ENCODE data around the gene FKBP2.
"Not testable (repeated sequence)": the region's sequence is repeated elsewhere in the genome, so short reads cannot be mapped to it uniquely, and the experiment has no call there.

The FKBP2 gene

GRCh38 chr11:64241491-64242374 lies 838 bp downstream of the FKBP2 start:
- WGBS, 2 experiments: 1% methylated on average over 63 of the region's 63 CpGs

GRCh38 chr11:64243236-64243854 lies 2.5 kb downstream of the FKBP2 start:
- H3K4me3 ChIP-seq (ENCODE audit: insufficient read depth, low read depth, low read length): no peak overlapping the region
- 91 to 93% methylated on average over 8 of the region's 8 CpGs for WGBS, 2 experiments
- H3K36me3 ChIP-seq (ENCODE audit: control insufficient read depth, insufficient read depth, low read length): peaks cover 5% of the 10 kb centered on the region
- peaks cover 7% of the 10 kb centered on the region for H3K27me3 ChIP-seq (ENCODE audit: control insufficient read depth, insufficient read depth, low read length, poor library complexity, severe bottlenecking)
- H3K27ac ChIP-seq (ENCODE audit: insufficient read depth, low read depth, low read length, poor library complexity, severe bottlenecking): no peak overlapping the region
- no peaks in the 10 kb centered on the region for H3K9me3 ChIP-seq (ENCODE audit: control insufficient read depth, low read length)
- peaks cover 28% of the 10 kb centered on the region for H3K4me1 ChIP-seq (ENCODE audit: control insufficient read depth, insufficient read depth, low read length)

More at GRCh38 chr11:64241491-64242374, 838 bp downstream of the FKBP2 start:
- peak overlapping the region; percentile 88 for H3K4me3 ChIP-seq (ENCODE audit: insufficient read depth, low read depth, low read length)
- H3K4me1 ChIP-seq (ENCODE audit: control insufficient read depth, insufficient read depth, low read length): peaks cover 22% of the 10 kb centered on the region
- H3K36me3 ChIP-seq (ENCODE audit: control insufficient read depth, insufficient read depth, low read length): peaks cover 5% of the 10 kb centered on the region
- no peaks in the 10 kb centered on the region for H3K27me3 ChIP-seq (ENCODE audit: control insufficient read depth, insufficient read depth, low read length, poor library complexity, severe bottlenecking)
- peak overlapping the region; percentile 66 for H3K27ac ChIP-seq (ENCODE audit: insufficient read depth, low read depth, low read length, poor library complexity, severe bottlenecking)
- no peaks in the 10 kb centered on the region for H3K9me3 ChIP-seq (ENCODE audit: control insufficient read depth, low read length)

- H3K27ac ChIP-seq (ENCODE audit: insufficient read depth, low read depth, low read length, poor library complexity, severe bottlenecking): no peak overlapping the region
- H3K4me1 ChIP-seq (ENCODE audit: control insufficient read depth, insufficient read depth, low read length): peaks cover 28% of the 10 kb centered on the region
- 72 to 81% methylated on average over 5 of the region's 5 CpGs for WGBS, 2 experiments
- H3K9me3 ChIP-seq (ENCODE audit: control insufficient read depth, low read length): no peaks in the 10 kb centered on the region
- H3K27me3 ChIP-seq (ENCODE audit: control insufficient read depth, insufficient read depth, low read length, poor library complexity, severe bottlenecking): peaks cover 7% of the 10 kb centered on the region
- H3K4me3 ChIP-seq (ENCODE audit: insufficient read depth, low read depth, low read length): no peak overlapping the region
- H3K36me3 ChIP-seq (ENCODE audit: control insufficient read depth, insufficient read depth, low read length): peaks cover 5% of the 10 kb centered on the region
Observed at GRCh38 chr11:64244107-64244506, 3.2 kb downstream of the FKBP2 start.

- 80 to 85% methylated on average over 6 of the region's 6 CpGs for WGBS, 2 experiments
- Histone ChIP-seq H3K36me3 (ENCODE audit: control insufficient read depth, insufficient read depth, low read length) (peaks cover 5% of the 10 kb centered on the region), H3K27me3 (ENCODE audit: control insufficient read depth, insufficient read depth, low read length, poor library complexity, severe bottlenecking) (peaks cover 7% of the 10 kb centered on the region), H3K9me3 (ENCODE audit: control insufficient read depth, low read length) (no peaks in the 10 kb centered on the region), H3K4me1 (ENCODE audit: control insufficient read depth, insufficient read depth, low read length) (peaks cover 28% of the 10 kb centered on the region), H3K27ac (ENCODE audit: insufficient read depth, low read depth, low read length, poor library complexity, severe bottlenecking) (no peak overlapping the region), H3K4me3 (ENCODE audit: insufficient read depth, low read depth, low read length) (peak overlapping the region; percentile 76)
Observed at GRCh38 chr11:64244966-64245365, 4.1 kb downstream of the FKBP2 start.

GRCh38 chr11:64245401-64245796 lies 4.5 kb downstream of the FKBP2 start:
- Histone ChIP-seq H3K4me3 (ENCODE audit: insufficient read depth, low read depth, low read length) (peak overlapping the region; percentile 76), H3K27me3 (ENCODE audit: control insufficient read depth, insufficient read depth, low read length, poor library complexity, severe bottlenecking) (peaks cover 7% of the 10 kb centered on the region), H3K27ac (ENCODE audit: insufficient read depth, low read depth, low read length, poor library complexity, severe bottlenecking) (no peak overlapping the region), H3K9me3 (ENCODE audit: control insufficient read depth, low read length) (no peaks in the 10 kb centered on the region), H3K4me1 (ENCODE audit: control insufficient read depth, insufficient read depth, low read length) (peaks cover 26% of the 10 kb centered on the region), H3K36me3 (ENCODE audit: control insufficient read depth, insufficient read depth, low read length) (peaks cover 5% of the 10 kb centered on the region)
- WGBS, 2 experiments: 39 to 47% methylated on average over 4 to 6 of the region's 6 CpGs

GRCh38 chr11:64245797-64246620 lies 5.1 kb downstream of the FKBP2 start:
- Histone ChIP-seq H3K36me3 (ENCODE audit: control insufficient read depth, insufficient read depth, low read length) (peaks cover 5% of the 10 kb centered on the region), H3K27me3 (ENCODE audit: control insufficient read depth, insufficient read depth, low read length, poor library complexity, severe bottlenecking) (peaks cover 10% of the 10 kb centered on the region), H3K4me1 (ENCODE audit: control insufficient read depth, insufficient read depth, low read length) (peaks cover 32% of the 10 kb centered on the region), H3K27ac (ENCODE audit: insufficient read depth, low read depth, low read length, poor library complexity, severe bottlenecking) (no peak overlapping the region), H3K9me3 (ENCODE audit: control insufficient read depth, low read length) (no peaks in the 10 kb centered on the region), H3K4me3 (ENCODE audit: insufficient read depth, low read depth, low read length) (peak overlapping the region; percentile 76)
- WGBS, 2 experiments: 1% methylated on average over 46 of the region's 46 CpGs

GRCh38 chr11:64246621-64246870 lies 5.7 kb downstream of the FKBP2 start:
- not testable (repeated sequence) for H3K36me3 ChIP-seq (ENCODE audit: control insufficient read depth, insufficient read depth, low read length); H3K9me3 ChIP-seq (ENCODE audit: control insufficient read depth, low read length); H3K27ac ChIP-seq (ENCODE audit: insufficient read depth, low read depth, low read length, poor library complexity, severe bottlenecking)
- Histone ChIP-seq H3K4me1 (ENCODE audit: control insufficient read depth, insufficient read depth, low read length) (peaks cover 32% of the 10 kb centered on the region), H3K4me3 (ENCODE audit: insufficient read depth, low read depth, low read length) (peak overlapping the region; percentile 77), H3K27me3 (ENCODE audit: control insufficient read depth, insufficient read depth, low read length, poor library complexity, severe bottlenecking) (peaks cover 10% of the 10 kb centered on the region)
- WGBS, 2 experiments: 0% methylated on average over 43 of the region's 43 CpGs

GRCh38 chr11:64246871-64247728 lies 6.2 kb downstream of the FKBP2 start, which contains the start of gene PPP1R14B:
Gene PPP1R14B (minus strand): TSS chr11:64246943. CDS start chr11:64246673, 270 bp downstream.
- Histone ChIP-seq H3K9me3 (ENCODE audit: control insufficient read depth, low read length) (no peaks in the 10 kb centered on the region), H3K27ac (ENCODE audit: insufficient read depth, low read depth, low read length, poor library complexity, severe bottlenecking) (peak within 1 kb of the TSS; percentile 86), H3K27me3 (ENCODE audit: control insufficient read depth, insufficient read depth, low read length, poor library complexity, severe bottlenecking) (peaks cover 10% of the 10 kb centered on the region), H3K4me1 (ENCODE audit: control insufficient read depth, insufficient read depth, low read length) (peaks cover 31% of the 10 kb centered on the region), H3K36me3 (ENCODE audit: control insufficient read depth, insufficient read depth, low read length) (peaks cover 5% of the 10 kb centered on the region), H3K4me3 (ENCODE audit: insufficient read depth, low read depth, low read length) (peak within 1 kb of the TSS; percentile 77)
- 0% methylated on average over 69 to 74 of the region's 74 CpGs for WGBS, 2 experiments

GRCh38 chr11:64247729-64248531 lies 7.0 kb downstream of the FKBP2 start:
- Histone ChIP-seq H3K27ac (ENCODE audit: insufficient read depth, low read depth, low read length, poor library complexity, severe bottlenecking) (no peak overlapping the region), H3K36me3 (ENCODE audit: control insufficient read depth, insufficient read depth, low read length) (peaks cover 5% of the 10 kb centered on the region), H3K27me3 (ENCODE audit: control insufficient read depth, insufficient read depth, low read length, poor library complexity, severe bottlenecking) (peaks cover 10% of the 10 kb centered on the region), H3K4me1 (ENCODE audit: control insufficient read depth, insufficient read depth, low read length) (peaks cover 27% of the 10 kb centered on the region), H3K9me3 (ENCODE audit: control insufficient read depth, low read length) (no peaks in the 10 kb centered on the region), H3K4me3 (ENCODE audit: insufficient read depth, low read depth, low read length) (peak overlapping the region; percentile 77)
- 41% methylated on average over 31 of the region's 31 CpGs for WGBS, 2 experiments
